ENCODE data around the gene PCDH18.
"Not testable (repeated sequence)": the region's sequence is repeated elsewhere in the genome, so short reads cannot be mapped to it uniquely, and the experiment has no call there.

The PCDH18 gene

GRCh38 chr4:137528673-137529072, 3.6 kb downstream of the PCDH18 start:
- TF ChIP-seq TAF1 (IDR thresholded peaks at IDR 0.05; ENCODE audit: borderline replicate concordance, low read depth, low read length) (no peak), POLR2A (IDR thresholded peaks at IDR 0.05; ENCODE audit: low read depth, low read length) (no peak), POLR2AphosphoS5 (IDR thresholded peaks at IDR 0.05; ENCODE audit: low read depth, low read length) (no peak)
- DNase-seq (ENCODE audit: insufficient read length) (no peak), FAIRE-seq (no peak)

GRCh38 chr4:137526681-137527080, 5.6 kb downstream of the PCDH18 start:
- FAIRE-seq (no peak), DNase-seq (ENCODE audit: insufficient read length) (no peak)
- TF ChIP-seq POLR2A (IDR thresholded peaks at IDR 0.05; ENCODE audit: low read depth, low read length) = no peak
- TF ChIP-seq TAF1 (IDR thresholded peaks at IDR 0.05; ENCODE audit: borderline replicate concordance, low read depth, low read length) = no peak

- TF ChIP-seq TAF1 (IDR thresholded peaks at IDR 0.05; ENCODE audit: borderline replicate concordance, low read depth, low read length) (no peak), POLR2AphosphoS5 (IDR thresholded peaks at IDR 0.05; ENCODE audit: low read depth, low read length) (no peak)
- no peak for FAIRE-seq
- DNase-seq (ENCODE audit: insufficient read length) = no peak
These were observed 7.4 kb downstream of the PCDH18 start for GRCh38 chr4:137524725-137525369.

GRCh38 chr4:137523329-137523728, 9.0 kb downstream of the PCDH18 start:
- no peak for TF ChIP-seq POLR2AphosphoS5 (IDR thresholded peaks at IDR 0.05; ENCODE audit: low read depth, low read length)
- TF ChIP-seq TAF1 (IDR thresholded peaks at IDR 0.05; ENCODE audit: borderline replicate concordance, low read depth, low read length) = no peak
- TF ChIP-seq POLR2A (IDR thresholded peaks at IDR 0.05; ENCODE audit: low read depth, low read length) = no peak
- DNase-seq (ENCODE audit: insufficient read length) (no peak), FAIRE-seq (no peak)

GRCh38 chr4:137521053-137521452, 11.2 kb downstream of the PCDH18 start:
- no peak for FAIRE-seq
- TF ChIP-seq TAF1 (IDR thresholded peaks at IDR 0.05; ENCODE audit: borderline replicate concordance, low read depth, low read length) = no peak
- TF ChIP-seq POLR2AphosphoS5 (IDR thresholded peaks at IDR 0.05; ENCODE audit: low read depth, low read length) = no peak
- TF ChIP-seq POLR2A (IDR thresholded peaks at IDR 0.05; ENCODE audit: low read depth, low read length) = no peak
- DNase-seq (ENCODE audit: insufficient read length) = no peak

- TF ChIP-seq POLR2A (IDR thresholded peaks at IDR 0.05; ENCODE audit: low read depth, low read length) (no peak), TAF1 (IDR thresholded peaks at IDR 0.05; ENCODE audit: borderline replicate concordance, low read depth, low read length) (no peak), POLR2AphosphoS5 (IDR thresholded peaks at IDR 0.05; ENCODE audit: low read depth, low read length) (no peak)
- DNase-seq (ENCODE audit: insufficient read length) = no peak
- no peak for FAIRE-seq
These were observed 12.9 kb downstream of the PCDH18 start for GRCh38 chr4:137519406-137519805.

GRCh38 chr4:137517323-137517722, 15.0 kb downstream of the PCDH18 start:
- not testable (repeated sequence) for FAIRE-seq; DNase-seq (ENCODE audit: insufficient read length)

GRCh38 chr4:137514406-137515111, 17.7 kb downstream of the PCDH18 start:
- no peak for TF ChIP-seq POLR2AphosphoS5 (IDR thresholded peaks at IDR 0.05; ENCODE audit: low read depth, low read length)
- DNase-seq (ENCODE audit: insufficient read length) (no peak), FAIRE-seq (no peak)

GRCh38 chr4:137510557-137511265, 21.6 kb downstream of the PCDH18 start:
- DNase-seq (ENCODE audit: insufficient read length) (no peak), FAIRE-seq (no peak)
- no peak for TF ChIP-seq POLR2A (IDR thresholded peaks at IDR 0.05; ENCODE audit: low read depth, low read length)
- TF ChIP-seq POLR2AphosphoS5 (IDR thresholded peaks at IDR 0.05; ENCODE audit: low read depth, low read length) = no peak
- TF ChIP-seq TAF1 (IDR thresholded peaks at IDR 0.05; ENCODE audit: borderline replicate concordance, low read depth, low read length) = no peak

- DNase-seq (ENCODE audit: insufficient read length) = no peak
- TF ChIP-seq TAF1 (IDR thresholded peaks at IDR 0.05; ENCODE audit: borderline replicate concordance, low read depth, low read length) (no peak), POLR2A (IDR thresholded peaks at IDR 0.05; ENCODE audit: low read depth, low read length) (no peak), POLR2AphosphoS5 (IDR thresholded peaks at IDR 0.05; ENCODE audit: low read depth, low read length) (no peak)
- no peak for FAIRE-seq
These were observed 22.4 kb downstream of the PCDH18 start for GRCh38 chr4:137509855-137510282.

GRCh38 chr4:137502339-137503129, 29.8 kb downstream of the PCDH18 start:
- no peak for DNase-seq (ENCODE audit: insufficient read length)
- TF ChIP-seq TAF1 (IDR thresholded peaks at IDR 0.05; ENCODE audit: borderline replicate concordance, low read depth, low read length) = no peak
- TF ChIP-seq POLR2AphosphoS5 (IDR thresholded peaks at IDR 0.05; ENCODE audit: low read depth, low read length) = no peak
- no peak for TF ChIP-seq POLR2A (IDR thresholded peaks at IDR 0.05; ENCODE audit: low read depth, low read length)
- FAIRE-seq = no peak

GRCh38 chr4:137496267-137496666, 36.0 kb downstream of the PCDH18 start:
- not testable (repeated sequence) for FAIRE-seq; DNase-seq (ENCODE audit: insufficient read length)
